Measurements from ENCODE around the gene PDE8B. TPM values are rescaled to one million over a fixed set of nuclear protein-coding genes. Genes with fewer than 3 reads are reported as not detected.

PDE8B gene
- total RNA-seq, 1 experiment from 2014 or later = not detected

GRCh38 chr5:77389746-77390145, 179.3 kb downstream of the PDE8B start:
- ATAC-seq = no peak; the same call in 1 of the 2 replicates
- BruUV-seq (replicated peaks) = no TSS peak
- Histone ChIP-seq H3K27ac (ENCODE audit: low read length) (no peak overlapping the region), H2AFZ (ENCODE audit: low read length) (no peak overlapping the region), H3K79me2 (ENCODE audit: low read length) (no peaks in the 10 kb centered on the region), H3K9me3 (ENCODE audit: low read length) (no peaks in the 10 kb centered on the region), H3K36me3 (ENCODE audit: low read depth, low read length) (no peaks in the 10 kb centered on the region), H3K9ac (ENCODE audit: low read length) (no peak overlapping the region), H3K4me3 (ENCODE audit: low read length) (no peak overlapping the region), H3K4me1 (ENCODE audit: insufficient read depth, low read length) (peaks cover 15% of the 10 kb centered on the region), H3K27me3 (ENCODE audit: low read length) (no peaks in the 10 kb centered on the region), H3K4me2 (ENCODE audit: low read length) (no peak overlapping the region), H3K9me2 (replicated peaks; ENCODE audit: low read length) (no peaks in the 10 kb centered on the region), H4K20me1 (ENCODE audit: low read length) (no peaks in the 10 kb centered on the region), H3F3A (ENCODE audit: low read length, unreplicated experiment) (no peaks in the 10 kb centered on the region)
- no peak for TF ChIP-seq CTCF (conservative IDR thresholded peaks at IDR 0.05; ENCODE audit: low read depth, low read length)
- TF ChIP-seq EZH2 (IDR thresholded peaks at IDR 0.05; ENCODE audit: low read length, unreplicated experiment) = no peak
- ChIA-PET POLR2A (ENCODE audit: unreplicated experiment) (no interaction called here), CTCF (no interaction called here)
- intact Hi-C loops (cut with micrococcal nuclease) = no loop called here
- no peak for DNase-seq

GRCh38 chr5:77390221-77390620, 179.7 kb downstream of the PDE8B start:
- no peak overlapping the region for H3K27ac ChIP-seq (ENCODE audit: low read length)
- peaks cover 15% of the 10 kb centered on the region for H3K4me1 ChIP-seq (ENCODE audit: insufficient read depth, low read length)
- no peaks in the 10 kb centered on the region for H3K79me2 ChIP-seq (ENCODE audit: low read length)
- H3K4me2 ChIP-seq (ENCODE audit: low read length) = no peak overlapping the region
- H3K4me3 ChIP-seq (ENCODE audit: low read length) = no peak overlapping the region
- DNase-seq = no peak
- ChIA-PET CTCF (no interaction called here), POLR2A (ENCODE audit: unreplicated experiment) (no interaction called here)
- no peak for ATAC-seq
- no peaks in the 10 kb centered on the region for H4K20me1 ChIP-seq (ENCODE audit: low read length)
- intact Hi-C loops (cut with micrococcal nuclease) = no loop called here
- no peaks in the 10 kb centered on the region for H3K36me3 ChIP-seq (ENCODE audit: low read depth, low read length)
- TF ChIP-seq CTCF (conservative IDR thresholded peaks at IDR 0.05; ENCODE audit: low read depth, low read length) = no peak
- no peak overlapping the region for H3K9ac ChIP-seq (ENCODE audit: low read length)
- no peaks in the 10 kb centered on the region for H3K27me3 ChIP-seq (ENCODE audit: low read length)
- H3K9me3 ChIP-seq (ENCODE audit: low read length) = no peaks in the 10 kb centered on the region
- BruUV-seq (replicated peaks) = no TSS peak
- no peaks in the 10 kb centered on the region for H3K9me2 ChIP-seq (replicated peaks; ENCODE audit: low read length)
- H2AFZ ChIP-seq (ENCODE audit: low read length) = no peak overlapping the region
- H3F3A ChIP-seq (ENCODE audit: low read length, unreplicated experiment) = no peaks in the 10 kb centered on the region

GRCh38 chr5:77390795-77391194, 180.3 kb downstream of the PDE8B start:
- no peaks in the 10 kb centered on the region for H3K27me3 ChIP-seq (ENCODE audit: low read length)
- peaks cover 15% of the 10 kb centered on the region for H3K4me1 ChIP-seq (ENCODE audit: insufficient read depth, low read length)
- no peaks in the 10 kb centered on the region for H3K9me2 ChIP-seq (replicated peaks; ENCODE audit: low read length)
- no peaks in the 10 kb centered on the region for H4K20me1 ChIP-seq (ENCODE audit: low read length)
- no peaks in the 10 kb centered on the region for H3K36me3 ChIP-seq (ENCODE audit: low read depth, low read length)
- H3K79me2 ChIP-seq (ENCODE audit: low read length) = no peaks in the 10 kb centered on the region
- ATAC-seq = peak; percentile 51
- no peaks in the 10 kb centered on the region for H3F3A ChIP-seq (ENCODE audit: low read length, unreplicated experiment)
- no peak overlapping the region for H3K27ac ChIP-seq (ENCODE audit: low read length)
- no peak overlapping the region for H2AFZ ChIP-seq (ENCODE audit: low read length)
- CTCF ChIA-PET = no interaction called here
- no peak for TF ChIP-seq CTCF (conservative IDR thresholded peaks at IDR 0.05; ENCODE audit: low read depth, low read length)
- TF ChIP-seq EZH2phosphoT487 (IDR thresholded peaks at IDR 0.05; ENCODE audit: borderline replicate concordance, low read length) = no peak
- TF ChIP-seq EZH2 (IDR thresholded peaks at IDR 0.05; ENCODE audit: low read length, unreplicated experiment) = no peak
- no peak overlapping the region for H3K4me3 ChIP-seq (ENCODE audit: low read length)
- POLR2A ChIA-PET (ENCODE audit: unreplicated experiment) = no interaction called here
- BruUV-seq (replicated peaks) = no TSS peak
- H3K4me2 ChIP-seq (ENCODE audit: low read length) = no peak overlapping the region
- DNase-seq = peak; percentile 70
- intact Hi-C loops (cut with micrococcal nuclease) = no loop called here
- H3K9ac ChIP-seq (ENCODE audit: low read length) = no peak overlapping the region
- no peaks in the 10 kb centered on the region for H3K9me3 ChIP-seq (ENCODE audit: low read length)
